ENCODE measurements around the gene ADAM12.

Gene ADAM12

GRCh38 chr10:126225672-126226008 lies 162.6 kb downstream of the ADAM12 start:
- H3K4me3 ChIP-seq (ENCODE audit: low read depth, low read length): no peak overlapping the region
- H3K9me3 ChIP-seq (ENCODE audit: control insufficient read depth, insufficient read depth, low read depth, low read length): no peaks in the 10 kb centered on the region
- H3K36me3 ChIP-seq (ENCODE audit: control insufficient read depth in 2 of 2, insufficient read depth in 1 of 2, low read length in 2 of 2): no peaks in the 10 kb centered on the region
- no peaks in the 10 kb centered on the region for H3K4me1 ChIP-seq (ENCODE audit: control insufficient read depth, insufficient read depth, low read length)
- ChIA-PET CTCF (interaction anchor here (0.6 kb wide), 1 partner anchor 8 kb away, joined by 3 read pairs; no protein-coding TSS in a partner anchor), POLR2A (no interaction called here)
- no peak overlapping the region for H3K27ac ChIP-seq (ENCODE audit: extremely low read depth, low read depth, low read length)
- TF ChIP-seq ZBTB11 (tag by site-specific recombination; conservative IDR thresholded peaks at IDR 0.05; ENCODE audit: low read depth) (no peak), ZNF426 (tag by site-specific recombination; IDR thresholded peaks at IDR 0.05) (no peak), YY1 (tag by site-specific recombination; IDR thresholded peaks at IDR 0.05) (no peak), ZNF776 (tag by site-specific recombination; IDR thresholded peaks at IDR 0.05; ENCODE audit: borderline replicate concordance) (no peak), ZNF341 (tag by site-specific recombination; IDR thresholded peaks at IDR 0.05; ENCODE audit: low read depth) (peak; percentile 29; the same call in 1 of the 2 replicates), HOXD13 (CRISPR knock-in tag; IDR thresholded peaks at IDR 0.05; ENCODE audit: borderline replicate concordance) (no peak), ZNF768 (tag by site-specific recombination; IDR thresholded peaks at IDR 0.05) (no peak), PRDM10 (tag by site-specific recombination; IDR thresholded peaks at IDR 0.05) (no peak), ZNF600 (tag by site-specific recombination; IDR thresholded peaks at IDR 0.05) (peak; percentile 38; the same call in 1 of the 2 replicates)

GRCh38 chr10:126224967-126225671 lies 163.2 kb downstream of the ADAM12 start:
- ChIA-PET CTCF (interaction anchor here (0.6 to 0.7 kb wide), 3 partner anchors 9 to 283 kb away, joined by 3 to 5 read pairs (median 3); no protein-coding TSS in a partner anchor), POLR2A (no interaction called here)
- Histone ChIP-seq H3K9me3 (ENCODE audit: control insufficient read depth, insufficient read depth, low read depth, low read length) (no peaks in the 10 kb centered on the region), H3K36me3 (ENCODE audit: control insufficient read depth in 2 of 2, insufficient read depth in 1 of 2, low read length in 2 of 2) (no peaks in the 10 kb centered on the region), H3K27ac (ENCODE audit: extremely low read depth, low read depth, low read length) (no peak overlapping the region), H3K4me3 (ENCODE audit: low read depth, low read length) (no peak overlapping the region), H3K4me1 (ENCODE audit: control insufficient read depth, insufficient read depth, low read length) (no peaks in the 10 kb centered on the region)
- TF ChIP-seq ZSCAN16 (tag by site-specific recombination; IDR thresholded peaks at IDR 0.05) (no peak), SP7 (tag by site-specific recombination; IDR thresholded peaks at IDR 0.05) (no peak), ZNF391 (tag by site-specific recombination; IDR thresholded peaks at IDR 0.05; ENCODE audit: borderline replicate concordance, low read depth) (no peak), ZNF274 (IDR thresholded peaks at IDR 0.05; ENCODE audit: low read length) (no peak), ZNF274 (tag by site-specific recombination; IDR thresholded peaks at IDR 0.05; ENCODE audit: borderline replicate concordance) (no peak), HOXA7 (CRISPR knock-in tag; IDR thresholded peaks at IDR 0.05; ENCODE audit: borderline replicate concordance) (no peak), ZNF623 (tag by site-specific recombination; IDR thresholded peaks at IDR 0.05) (no peak), ZBTB8A (tag by site-specific recombination; IDR thresholded peaks at IDR 0.05) (no peak), GLI2 (tag by site-specific recombination; IDR thresholded peaks at IDR 0.05; ENCODE audit: borderline replicate concordance, low read depth) (no peak), ZNF501 (tag by site-specific recombination; IDR thresholded peaks at IDR 0.05) (no peak), RBAK (tag by site-specific recombination; IDR thresholded peaks at IDR 0.05) (no peak), OSR2 (tag by site-specific recombination; IDR thresholded peaks at IDR 0.05) (no peak), ZNF423 (tag by site-specific recombination; IDR thresholded peaks at IDR 0.05) (no peak), ZBTB20 (tag by site-specific recombination; IDR thresholded peaks at IDR 0.05) (no peak)
